Activated CD4-positive, alpha-beta T cell treated with anti-CD3 and anti-CD28 coated beads for 36 hours (primary cell): Measurements from ENCODE around the gene KLHL33. TPM values are rescaled to one million over a fixed set of nuclear protein-coding genes. Genes with fewer than 3 reads are reported as not detected.

Experiments used
- ATAC-seq: fragments of 200-7000 bp; cut with Tn5 transposase; one replicate; pipeline ENCODE4 v1.10.0; 2021; ENCODE audit warnings: mild to moderate bottlenecking, moderate library complexity
- CTCF ChIA-PET: fragments of 350-600 bp; sonication (Branson Sonifier 250); formaldehyde crosslinking; loops from one replicate; lab custom pipeline; 2021; ENCODE audit warnings: antibody characterized with exemption; lab: Charles Lee
- POLR2A ChIA-PET: fragments of 350-600 bp; sonication (Branson Sonifier 250); formaldehyde crosslinking; loops from one replicate; lab custom pipeline; 2021; ENCODE audit warnings: antibody characterized with exemption, inconsistent platforms; lab: Charles Lee
- DNase-seq: peaks from one replicate; pipeline ENCODE4 v3.0.0-alpha.2; 2020
- H3K27ac Mint-ChIP-seq: one replicate; pipeline ENCODE4 v1.8.0; 2021; ENCODE audit warnings: mixed read lengths
- H3K27me3 Mint-ChIP-seq: one replicate; pipeline ENCODE4 v1.8.0; 2021; ENCODE audit warnings: mixed read lengths
- H3K36me3 Mint-ChIP-seq: one replicate; pipeline ENCODE4 v1.8.0; 2021; ENCODE audit warnings: low read depth, mixed read lengths
- H3K4me1 Mint-ChIP-seq: one replicate; pipeline ENCODE4 v1.8.0; 2021; ENCODE audit warnings: mixed read lengths
- H3K4me3 Mint-ChIP-seq: one replicate; pipeline ENCODE4 v1.8.0; 2021; ENCODE audit warnings: mild to moderate bottlenecking, moderate library complexity, mixed read lengths
- H3K9me3 Mint-ChIP-seq: one replicate; pipeline ENCODE4 v1.8.0; 2021; ENCODE audit warnings: low read depth, mixed read lengths
- intact Hi-C, 2 experiments: fragments of 100-400 bp; cut with DNase I in 1 of 2; cut with micrococcal nuclease in 1 of 2; formaldehyde crosslinking; loops; one replicate each; pipeline versions ENCODE4 v1.14.2 to v1.15.1; 2022 to 2024; cut with DNase I, micrococcal nuclease
- total RNA-seq, 2 experiments: library from RNA; stranded (reverse); gene quantifications; one replicate each; pipeline ENCODE4 v1.2.3, GENCODE V29; 2021

The KLHL33 gene
- total RNA-seq, 2 experiments from 2014 or later: 0.05 to 0.09 TPM

DNA sequence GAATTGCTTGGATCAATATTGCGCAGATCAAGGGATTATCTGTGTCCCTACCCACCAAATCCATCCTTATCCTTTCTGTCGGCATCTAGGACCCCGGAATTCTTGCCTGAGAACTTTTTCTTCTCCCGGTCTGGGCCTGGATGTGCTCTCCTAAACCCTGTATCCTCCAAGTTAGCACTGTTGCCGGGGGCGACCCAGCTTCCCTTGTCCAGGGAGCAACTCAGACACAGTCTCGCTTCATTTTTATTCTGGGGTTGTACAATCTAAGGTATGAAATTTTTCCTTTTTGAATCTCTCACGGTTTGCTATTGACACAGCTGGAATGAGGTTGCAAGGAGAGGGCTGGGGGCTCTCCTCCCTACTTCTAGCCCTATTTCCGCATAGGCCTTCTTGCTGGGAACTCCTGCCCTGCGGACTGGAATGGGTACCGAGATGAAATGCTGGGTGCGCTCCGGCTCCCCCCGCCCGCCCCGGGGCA, 32.8 kb upstream of the KLHL33 start:
- Mint-ChIP-seq H3K9me3 (no peaks in the 10 kb centered on the region), H3K36me3 (peaks cover 37% of the 10 kb centered on the region), H3K27ac (peak overlapping the region; percentile 97), H3K4me1 (peaks cover 31% of the 10 kb centered on the region), H3K4me3 (peak overlapping the region; percentile 91), H3K27me3 (no peaks in the 10 kb centered on the region)
- intact Hi-C loops: loop anchor here (1.0 to 5.0 kb wide), 7 partner anchors 8 to 144 kb away; partner anchors contain the start of genes APEX1 (in 2 of the 2), PARP2 (in 2 of the 2), PIP4P1 (in 2 of the 2) and OSGEP (in 1 of the 2)
- ChIA-PET POLR2A (interaction anchor here (1.1 to 3.0 kb wide), 5 partner anchors 8 to 19 kb away, joined by 3 to 48 read pairs (median 10); partner anchors contain the start of genes APEX1, OSGEP and PIP4P1), CTCF (interaction anchor here (0.7 to 1.9 kb wide), 3 partner anchors 10 to 125 kb away, joined by 3 to 8 read pairs (median 6); partner anchors contain the start of gene PARP2)
- ATAC-seq: no peak
- DNase-seq: peak; percentile 24

DNA sequence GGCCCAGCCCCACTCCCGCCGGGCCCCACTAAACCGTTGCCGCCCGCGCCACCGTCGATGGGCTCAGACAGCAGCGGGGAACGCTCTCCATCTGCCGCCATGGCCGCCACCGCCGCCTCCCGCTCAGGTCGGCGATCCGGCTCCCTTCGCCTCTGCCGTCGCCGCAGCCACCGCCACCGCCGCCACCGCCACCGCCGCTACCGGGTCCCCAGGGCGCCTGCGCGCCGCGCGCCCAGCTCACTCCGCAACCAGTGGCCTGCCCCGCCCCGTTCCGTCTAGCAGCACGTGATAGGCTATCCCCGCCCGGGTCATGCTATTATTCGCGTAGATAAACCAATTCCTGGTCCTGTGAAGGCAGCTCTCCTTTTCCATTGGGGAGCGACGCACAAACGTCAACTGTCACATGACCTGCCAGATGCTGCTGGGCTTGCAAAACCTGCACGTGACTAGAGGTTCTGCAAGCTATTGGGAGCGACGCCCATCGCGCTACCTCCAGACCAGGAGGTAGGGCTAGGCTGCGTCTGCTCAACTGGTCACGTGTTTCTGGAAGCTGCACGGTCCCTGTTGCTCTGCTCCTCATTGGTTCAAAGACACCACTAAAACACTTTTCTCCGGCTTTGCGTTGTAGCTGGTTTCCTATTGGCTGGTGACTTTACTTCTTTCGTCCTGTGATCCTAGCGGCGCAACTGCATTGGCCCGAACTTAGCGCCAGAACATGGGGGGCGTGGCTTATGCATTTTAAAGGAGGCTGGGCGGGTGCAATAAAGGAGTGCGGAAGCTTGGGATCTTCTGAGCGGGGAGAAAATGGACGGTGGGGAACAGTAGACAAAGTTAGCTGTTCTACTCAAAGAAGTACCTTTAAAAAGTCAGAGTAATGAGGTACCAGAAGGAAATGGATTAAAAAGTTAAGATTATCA, 25.5 kb upstream of the KLHL33 start, which contains the start of gene PIP4P1:
Gene PIP4P1, minus strand, starts transcription at position 210 of the 917 bp plus-strand sequence. Its CDS starts 109 bp downstream, at position 101.
- Mint-ChIP-seq H3K27ac (peak within 1 kb of the TSS; percentile 96), H3K27me3 (no peaks in the 10 kb centered on the region), H3K9me3 (no peaks in the 10 kb centered on the region), H3K4me3 (peak within 1 kb of the TSS; percentile 84), H3K36me3 (peaks cover 25% of the 10 kb centered on the region), H3K4me1 (peaks cover 26% of the 10 kb centered on the region)
- ChIA-PET POLR2A (interaction anchor here (1.0 to 2.7 kb wide), 9 partner anchors 8 to 118 kb away, joined by 3 to 49 read pairs (median 8); partner anchors contain the start of genes PARP2, PNP and TEP1), CTCF (interaction anchor here (0.7 to 1.9 kb wide), 13 partner anchors 8 to 510 kb away, joined by 3 to 10 read pairs (median 4); partner anchors contain the start of genes PARP2, PNP and RNASE4)
- peak; percentile 95 for ATAC-seq
- peak; percentile 99 for DNase-seq
- intact Hi-C loops: loop anchor here (1.0 to 5.0 kb wide), 6 partner anchors 8 to 921 kb away; partner anchors contain the start of genes PNP (in 2 of the 2), PARP2 (in 1 of the 2), SUPT16H (in 1 of the 2) and TEP1 (in 1 of the 2)

DNA sequence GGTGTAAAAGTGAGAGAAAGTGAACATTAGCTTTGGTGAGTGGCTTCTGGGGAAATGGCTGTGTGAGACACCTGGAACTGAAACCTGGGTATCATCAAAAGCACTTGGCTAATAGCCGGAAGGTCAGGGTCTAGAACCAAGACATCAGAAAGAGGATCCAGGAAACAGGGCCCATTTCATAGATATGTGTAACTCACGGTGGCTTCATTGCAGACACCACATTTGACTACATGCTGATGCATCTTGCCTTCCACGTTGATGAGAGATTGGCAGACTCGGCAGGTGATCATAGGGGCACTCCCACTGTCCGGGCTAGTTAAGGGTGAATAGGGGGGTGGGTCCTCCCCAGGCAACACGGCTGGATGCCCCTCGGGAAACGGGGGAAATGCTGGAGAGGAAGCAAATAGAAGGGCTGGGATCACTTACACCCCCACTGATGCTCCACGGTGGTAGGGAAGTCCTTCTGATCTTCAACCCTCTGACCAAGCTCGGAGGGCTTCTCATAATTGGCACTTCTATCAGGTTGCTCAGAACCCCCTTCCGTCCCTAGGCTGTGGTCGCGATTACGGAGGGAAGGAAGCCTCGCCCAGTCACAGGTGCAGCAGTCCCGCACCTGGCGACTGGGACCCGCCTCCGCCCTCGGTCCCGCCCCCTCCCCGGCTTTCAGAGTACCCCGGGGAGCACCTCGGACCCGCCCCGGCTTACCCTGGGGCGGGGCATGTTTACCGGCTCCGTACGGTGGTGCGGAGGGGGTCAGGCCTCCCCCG, 24.7 kb upstream of the KLHL33 start:
- no peaks in the 10 kb centered on the region for H3K9me3 Mint-ChIP-seq
- H3K27me3 Mint-ChIP-seq: no peaks in the 10 kb centered on the region
- intact Hi-C loops: loop anchor here (1.0 to 5.0 kb wide), 6 partner anchors 9 to 922 kb away; partner anchors contain the start of genes PNP (in 2 of the 2), PARP2 (in 1 of the 2), SUPT16H (in 1 of the 2) and TEP1 (in 1 of the 2)
- ATAC-seq (peak; percentile 0), DNase-seq (peak; percentile 67)
- H3K4me3 Mint-ChIP-seq: peak overlapping the region; percentile 84
- peaks cover 25% of the 10 kb centered on the region for H3K36me3 Mint-ChIP-seq
- CTCF ChIA-PET: interaction anchor here (1.1 to 1.9 kb wide), 6 partner anchors 9 to 223 kb away, joined by 3 to 10 read pairs (median 6); partner anchors contain the start of genes PARP2, PNP and RNASE4
- POLR2A ChIA-PET: interaction anchor here (0.6 to 2.7 kb wide), 10 partner anchors 8 to 117 kb away, joined by 3 to 49 read pairs (median 8); partner anchors contain the start of genes PARP2, PNP and TEP1
- peak overlapping the region; percentile 91 for H3K27ac Mint-ChIP-seq
- peaks cover 26% of the 10 kb centered on the region for H3K4me1 Mint-ChIP-seq

DNA sequence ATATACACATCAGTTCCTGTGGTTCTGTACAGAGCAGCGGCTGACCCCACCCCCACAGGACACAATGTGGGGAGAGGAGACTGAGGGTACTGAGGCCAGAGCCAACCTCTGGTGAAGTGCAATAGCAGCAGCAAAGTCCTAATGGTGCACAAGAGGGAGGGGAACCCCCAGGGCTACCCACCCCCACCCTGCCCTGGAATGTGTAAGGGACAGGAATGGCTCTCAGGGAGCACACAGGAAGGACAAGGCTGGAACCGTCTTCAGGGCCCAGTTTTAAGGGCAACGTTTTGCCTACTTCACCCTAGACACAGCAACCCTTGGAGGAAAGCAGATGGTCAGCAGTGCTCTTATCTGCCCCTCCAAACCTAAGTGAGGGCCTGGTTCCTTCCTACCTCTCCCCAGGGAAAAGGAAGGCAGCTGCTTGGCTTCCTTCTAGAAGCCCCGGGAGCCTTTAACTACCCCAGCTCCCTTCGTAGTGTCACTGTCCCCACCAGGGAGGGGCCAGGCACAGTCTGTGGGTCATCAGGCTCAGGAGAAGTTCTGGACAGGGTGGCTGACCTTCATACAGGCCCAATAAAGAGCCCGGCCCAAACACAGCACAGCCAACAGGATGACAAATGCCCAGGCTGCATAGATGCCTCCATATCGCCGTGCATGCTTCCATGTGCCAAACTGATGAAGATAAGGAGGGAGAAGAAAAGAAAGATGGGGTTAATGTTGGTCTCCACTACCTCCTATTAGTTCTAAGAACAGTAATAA, 22.2 kb upstream of the KLHL33 start:
- ChIA-PET CTCF (interaction anchor here (0.6 kb wide), 1 partner anchor 51 kb away, joined by 3 read pairs; no protein-coding TSS in a partner anchor), POLR2A (interaction anchor here (1.0 kb wide), 1 partner anchor 12 kb away, joined by 5 read pairs; no protein-coding TSS in a partner anchor)
- intact Hi-C loops: loop anchor here in 1 of 2 experiments (5.0 kb wide), 1 partner anchor 644 kb away; the partner anchor contains the start of gene TMEM253
- Mint-ChIP-seq H3K36me3 (peaks cover 28% of the 10 kb centered on the region), H3K4me3 (no peak overlapping the region), H3K4me1 (peaks cover 27% of the 10 kb centered on the region), H3K27ac (no peak overlapping the region), H3K9me3 (no peaks in the 10 kb centered on the region), H3K27me3 (no peaks in the 10 kb centered on the region)
- ATAC-seq (no peak), DNase-seq (no peak)

DNA sequence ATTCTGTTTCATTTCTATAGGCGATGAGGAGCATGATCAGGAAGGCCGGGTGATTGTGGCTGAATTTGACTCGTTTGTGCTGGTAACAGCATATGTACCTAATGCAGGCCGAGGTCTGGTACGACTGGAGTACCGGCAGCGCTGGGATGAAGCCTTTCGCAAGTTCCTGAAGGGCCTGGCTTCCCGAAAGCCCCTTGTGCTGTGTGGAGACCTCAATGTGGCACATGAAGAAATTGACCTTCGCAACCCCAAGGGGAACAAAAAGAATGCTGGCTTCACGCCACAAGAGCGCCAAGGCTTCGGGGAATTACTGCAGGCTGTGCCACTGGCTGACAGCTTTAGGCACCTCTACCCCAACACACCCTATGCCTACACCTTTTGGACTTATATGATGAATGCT, 21.0 kb upstream of the KLHL33 start:
- no peaks in the 10 kb centered on the region for H3K9me3 Mint-ChIP-seq
- DNase-seq (no peak), ATAC-seq (no peak)
- H3K27me3 Mint-ChIP-seq: no peaks in the 10 kb centered on the region
- H3K4me3 Mint-ChIP-seq: no peak overlapping the region
- CTCF ChIA-PET: no interaction called here
- POLR2A ChIA-PET: interaction anchor here (2.7 kb wide), 2 partner anchors 13 to 114 kb away, joined by 35 to 44 read pairs; partner anchors contain the start of genes PARP2 and PNP
- H3K36me3 Mint-ChIP-seq: peaks cover 39% of the 10 kb centered on the region
- H3K4me1 Mint-ChIP-seq: peaks cover 28% of the 10 kb centered on the region
- intact Hi-C loops: loop anchor here in 1 of 2 experiments (5.0 kb wide), 1 partner anchor 645 kb away; the partner anchor contains the start of gene TMEM253
- no peak overlapping the region for H3K27ac Mint-ChIP-seq

DNA sequence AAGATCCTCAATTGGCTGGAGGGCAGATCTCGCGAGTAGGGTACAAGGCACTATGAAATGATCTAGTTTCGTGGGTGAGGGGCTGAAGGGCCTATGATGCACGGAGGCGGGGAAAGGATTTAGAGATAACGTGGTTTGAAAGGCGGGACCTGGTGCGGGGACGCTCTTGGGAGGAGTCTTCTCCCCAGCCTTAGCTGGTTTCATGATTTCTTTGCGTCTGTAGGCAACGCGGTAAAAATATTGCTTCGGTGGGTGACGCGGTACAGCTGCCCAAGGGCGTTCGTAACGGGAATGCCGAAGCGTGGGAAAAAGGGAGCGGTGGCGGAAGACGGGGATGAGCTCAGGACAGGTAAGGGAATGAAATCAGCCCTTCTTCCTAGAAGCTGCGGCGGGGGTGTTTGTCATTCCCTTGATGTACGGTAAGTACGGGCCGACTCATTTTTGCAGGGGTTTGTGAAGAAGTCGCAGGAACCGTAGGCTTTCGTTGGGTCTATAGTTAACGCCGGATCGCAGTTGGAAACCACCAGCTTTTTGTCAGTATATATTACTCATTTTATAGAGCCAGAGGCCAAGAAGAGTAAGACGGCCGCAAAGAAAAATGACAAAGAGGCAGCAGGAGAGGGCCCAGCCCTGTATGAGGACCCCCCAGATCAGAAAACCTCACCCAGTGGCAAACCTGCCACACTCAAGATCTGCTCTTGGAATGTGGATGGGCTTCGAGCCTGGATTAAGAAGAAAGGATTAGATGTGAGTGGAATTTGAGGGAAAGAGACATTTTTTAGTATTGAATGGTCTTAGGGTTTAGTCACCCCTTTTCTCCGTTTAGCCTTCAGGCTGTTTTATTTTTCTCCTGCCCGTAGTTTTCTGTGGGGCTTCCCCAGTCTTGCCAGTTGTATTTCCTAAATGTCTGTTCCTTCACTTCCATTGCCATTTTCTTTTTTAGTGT, 19.7 kb upstream of the KLHL33 start:
- H3K9me3 Mint-ChIP-seq: no peaks in the 10 kb centered on the region
- peak; percentile 76 for ATAC-seq
- peaks cover 48% of the 10 kb centered on the region for H3K36me3 Mint-ChIP-seq
- DNase-seq: no peak
- H3K4me3 Mint-ChIP-seq: no peak overlapping the region
- H3K27me3 Mint-ChIP-seq: no peaks in the 10 kb centered on the region
- intact Hi-C loops: loop anchor here (1.0 to 5.0 kb wide), 16 partner anchors 13 to 813 kb away; partner anchors contain the start of genes CCNB1IP1 (in 2 of the 2), PARP2 (in 2 of the 2), PNP (in 2 of the 2) and TEP1 (in 2 of the 2)
- POLR2A ChIA-PET: interaction anchor here (0.6 to 2.7 kb wide), 14 partner anchors 8 to 167 kb away, joined by 3 to 44 read pairs (median 6); partner anchors contain the start of genes PARP2, PNP and TEP1
- peaks cover 27% of the 10 kb centered on the region for H3K4me1 Mint-ChIP-seq
- no peak overlapping the region for H3K27ac Mint-ChIP-seq
- CTCF ChIA-PET: interaction anchor here (0.6 to 4.6 kb wide), 9 partner anchors 17 to 235 kb away, joined by 3 to 25 read pairs (median 5); partner anchors contain the start of gene PARP2

DNA sequence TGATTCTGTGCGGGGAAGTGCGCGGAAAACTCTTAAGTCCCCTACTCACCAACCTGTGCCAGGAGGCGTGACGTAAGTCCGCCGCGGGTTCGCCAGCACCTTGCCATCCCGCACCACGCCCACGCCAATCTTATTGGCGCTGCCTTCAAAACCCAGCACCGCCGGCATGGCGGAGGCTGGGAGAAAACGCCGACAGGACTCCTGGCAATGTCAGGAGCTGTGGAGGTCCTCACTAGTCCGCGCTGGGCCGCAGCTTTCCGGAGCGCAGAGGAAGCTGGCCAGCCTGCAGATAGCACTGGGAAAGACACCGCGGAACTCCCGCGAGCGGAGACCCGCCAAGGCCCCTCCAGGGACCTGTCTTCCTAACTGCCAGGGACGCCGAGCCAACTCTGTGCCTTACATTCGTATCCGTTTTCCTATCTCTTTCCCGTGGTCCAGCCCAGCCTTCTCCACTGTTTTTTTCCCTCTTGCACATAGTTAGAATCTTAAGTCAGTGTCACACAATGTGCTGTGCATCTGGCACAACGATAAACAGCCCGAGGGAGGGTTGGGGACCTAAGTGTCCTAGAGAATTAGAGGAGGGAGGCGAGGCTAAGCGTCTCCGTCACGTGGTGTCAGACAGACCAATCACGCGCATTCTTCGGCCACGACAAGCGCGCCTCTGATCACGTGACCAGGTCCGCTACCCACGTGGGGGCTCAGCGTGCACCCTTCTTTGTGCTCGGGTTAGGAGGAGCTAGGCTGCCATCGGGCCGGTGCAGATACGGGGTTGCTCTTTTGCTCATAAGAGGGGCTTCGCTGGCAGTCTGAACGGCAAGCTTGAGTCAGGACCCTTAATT, 18.8 kb upstream of the KLHL33 start, which contains the start of the genes APEX1 and OSGEP:
Gene APEX1, plus strand, starts transcription at position 711 of the 839 bp plus-strand sequence. CDS start 420 bp downstream, outside the sequence.
Gene OSGEP, minus strand, starts transcription at position 297 of the 839 bp plus-strand sequence. Its CDS starts 129 bp downstream, at position 168.
- Mint-ChIP-seq H3K4me3 (no peak within 1 kb of the TSS), H3K27ac (no peak within 1 kb of the TSS), H3K36me3 (peaks cover 46% of the 10 kb centered on the region), H3K9me3 (no peaks in the 10 kb centered on the region), H3K4me1 (peaks cover 18% of the 10 kb centered on the region), H3K27me3 (no peaks in the 10 kb centered on the region)
- DNase-seq: peak; percentile 99
- peak; percentile 89 for ATAC-seq
- POLR2A ChIA-PET: interaction anchor here (0.6 to 2.7 kb wide), 14 partner anchors 8 to 168 kb away, joined by 3 to 44 read pairs (median 6); partner anchors contain the start of genes PARP2, PNP and TEP1
- CTCF ChIA-PET: interaction anchor here (0.6 to 4.6 kb wide), 9 partner anchors 18 to 236 kb away, joined by 3 to 25 read pairs (median 5); partner anchors contain the start of gene PARP2
- intact Hi-C loops: loop anchor here (1.0 to 5.0 kb wide), 18 partner anchors 14 to 814 kb away; partner anchors contain the start of genes CCNB1IP1 (in 2 of the 2), PARP2 (in 2 of the 2), PNP (in 2 of the 2) and TEP1 (in 2 of the 2)
